Esophagus squamous epithelium (tissue), 5 donors: ENCODE measurements around the gene BMP7. TPM values are rescaled to one million over a fixed set of nuclear protein-coding genes. Genes with fewer than 3 reads are reported as not detected.

Experiments
- DNase-seq: peaks from one replicate; lab custom pipeline; 2025; lab: John Stamatoyannopoulos, UW
- H3K27ac ChIP-seq, 4 donors: fragments of 200-600 bp; sonication (generic); one replicate each; pipeline ENCODE4 v1.5.1; 2016 to 2019; ENCODE audit warnings: mild to moderate bottlenecking in 1 of 4
- H3K27me3 ChIP-seq, 4 donors: fragments of 200-600 bp; sonication (generic); 1 replicate in 3 of 4; 2 replicates in 1 of 4; pipeline versions ENCODE4 v1.5.1 to v1.6.0; 2017 to 2021; ENCODE audit warnings: antibody characterized with exemption in 1 of 4
- H3K36me3 ChIP-seq, 3 donors: fragments of 200-600 bp; sonication (generic); one replicate each; pipeline ENCODE4 v1.5.1; 2016 to 2019
- H3K4me1 ChIP-seq, 3 donors: fragments of 200-600 bp; sonication (generic); one replicate each; pipeline ENCODE4 v1.5.1; 2017 to 2019
- H3K4me3 ChIP-seq, 4 donors: fragments of 200-600 bp; sonication (generic); 1 replicate in 3 of 4; 2 replicates in 1 of 4; pipeline ENCODE4 v1.5.1; 2016 to 2019; ENCODE audit warnings: mild to moderate bottlenecking in 2 of 4, moderate library complexity in 1 of 4
- H3K9me3 ChIP-seq, 3 donors: fragments of 200-600 bp; sonication (generic); one replicate each; pipeline ENCODE4 v1.5.1; 2016 to 2019
- CTCF ChIP-seq, 6 experiments: fragments of 450-650 bp in 4 of 6; fragments of 200-600 bp in 2 of 6; sonication (generic) in 2 of 6; IDR thresholded peaks; one replicate each; pipeline ENCODE4 v1.5.1; 2016 to 2019; ENCODE audit warnings: antibody characterized with exemption in 6 of 6, mild to moderate bottlenecking in 4 of 6, moderate library complexity in 4 of 6
- POLR2A ChIP-seq, 4 donors: fragments of 450-650 bp; IDR thresholded peaks; one replicate each; pipeline ENCODE4 v1.6.1; 2017; ENCODE audit warnings: antibody characterized with exemption in 4 of 4, mild to moderate bottlenecking in 4 of 4, moderate library complexity in 3 of 4
- WGBS, 2 donors: methylation state at CpG; one replicate each; pipeline ENCODE4 v1.1.5; 2018; 5-methylcytosine and 5-hydroxymethylcytosine counted together
- intact Hi-C: fragments of 100-400 bp; cut with DNase I; formaldehyde crosslinking; loops from one replicate; pipeline ENCODE4 v1.15.0; 2022
- total RNA-seq, 4 donors: library from RNA; depleted of rRNA; stranded (reverse); fragments of >200 nt; gene quantifications; one replicate each; pipeline ENCODE4 v1.1.0, GENCODE V29; 2016
- donor health status: DM: yes; HTN: yes; CAD: no.

The BMP7 gene
- total RNA-seq, 4 donors from 2014 or later, result 21.8 to 59.8 (median 35.1) TPM

GRCh38 chr20:57214427-57214826 lies 52.0 kb downstream of the BMP7 start:
- H3K27me3 ChIP-seq, result no peaks in the 10 kb centered on the region
- no peak for TF ChIP-seq CTCF (IDR thresholded peaks at IDR 0.05)
- no peaks in the 10 kb centered on the region for H3K9me3 ChIP-seq
- H3K4me3 ChIP-seq, result no peak overlapping the region
- H3K27ac ChIP-seq, result no peak overlapping the region
- 86 to 91% methylated on average over 7 of the region's 8 CpGs for WGBS, 2 donors
- peaks cover 0 to 30% (median 0%) of the 10 kb centered on the region in 3 donors for H3K36me3 ChIP-seq
- no peak for DNase-seq
- H3K4me1 ChIP-seq, result peaks cover 8 to 27% (median 13%) of the 10 kb centered on the region in 3 donors
- intact Hi-C loops, result no loop called here

GRCh38 chr20:57213924-57214323 lies 52.5 kb downstream of the BMP7 start:
- H3K4me3 ChIP-seq, result no peak overlapping the region
- no peak for DNase-seq
- peaks cover 8 to 27% (median 13%) of the 10 kb centered on the region in 3 donors for H3K4me1 ChIP-seq
- intact Hi-C loops, result no loop called here
- WGBS, 2 donors, result 93 to 98% methylated on average over 7 to 8 of the region's 8 CpGs
- TF ChIP-seq CTCF (IDR thresholded peaks at IDR 0.05) (no peak), POLR2A (IDR thresholded peaks at IDR 0.05) (no peak)
- H3K36me3 ChIP-seq, result peaks cover 0 to 28% (median 0%) of the 10 kb centered on the region in 3 donors
- H3K9me3 ChIP-seq, result no peaks in the 10 kb centered on the region
- H3K27me3 ChIP-seq, result no peaks in the 10 kb centered on the region
- no peak overlapping the region for H3K27ac ChIP-seq

GRCh38 chr20:57213291-57213690 lies 53.1 kb downstream of the BMP7 start:
- Histone ChIP-seq H3K27ac (peak overlapping the region in 2 of 4 donors; percentile 55 to 57), H3K36me3 (peaks cover 0 to 31% (median 0%) of the 10 kb centered on the region in 3 donors), H3K4me3 (no peak overlapping the region), H3K27me3 (no peaks in the 10 kb centered on the region), H3K9me3 (no peaks in the 10 kb centered on the region), H3K4me1 (peaks cover 8 to 27% (median 13%) of the 10 kb centered on the region in 3 donors)
- DNase-seq, result no peak
- TF ChIP-seq POLR2A (IDR thresholded peaks at IDR 0.05) (no peak), CTCF (IDR thresholded peaks at IDR 0.05) (no peak)
- 85 to 94% methylated on average over 6 of the region's 6 CpGs for WGBS, 2 donors
- intact Hi-C loops, result no loop called here

GRCh38 chr20:57212534-57213276 lies 53.7 kb downstream of the BMP7 start:
- 18 to 20% methylated on average over 17 to 23 of the region's 23 CpGs for WGBS, 2 donors
- Histone ChIP-seq H3K9me3 (no peaks in the 10 kb centered on the region), H3K4me1 (peaks cover 8 to 27% (median 13%) of the 10 kb centered on the region in 3 donors), H3K4me3 (peak overlapping the region in 1 of 4 donors; percentile 22), H3K27ac (peak overlapping the region in 2 of 4 donors; percentile 55 to 57), H3K27me3 (no peaks in the 10 kb centered on the region), H3K36me3 (peaks cover 0 to 29% (median 0%) of the 10 kb centered on the region in 3 donors)
- DNase-seq, result no peak
- TF ChIP-seq CTCF (IDR thresholded peaks at IDR 0.05) (no peak), POLR2A (IDR thresholded peaks at IDR 0.05) (no peak)
- intact Hi-C loops, result no loop called here

- H3K4me3 ChIP-seq, result peak overlapping the region in 1 of 4 donors; percentile 22
- H3K9me3 ChIP-seq, result no peaks in the 10 kb centered on the region
- 69 to 74% methylated on average over 19 to 24 of the region's 25 CpGs for WGBS, 2 donors
- H3K36me3 ChIP-seq, result peaks cover 0 to 23% (median 0%) of the 10 kb centered on the region in 3 donors
- intact Hi-C loops, result no loop called here
- H3K27ac ChIP-seq, result peak overlapping the region in 2 of 4 donors; percentile 55 to 57
- H3K4me1 ChIP-seq, result peaks cover 8 to 27% (median 13%) of the 10 kb centered on the region in 3 donors
- no peak for DNase-seq
- no peaks in the 10 kb centered on the region for H3K27me3 ChIP-seq
- TF ChIP-seq CTCF (IDR thresholded peaks at IDR 0.05) (no peak), POLR2A (IDR thresholded peaks at IDR 0.05) (no peak)
These were observed 54.4 kb downstream of the BMP7 start for GRCh38 chr20:57211908-57212533.
